GM19324 (cell line): Measurements from ENCODE around the gene KCTD21.
"Not testable (repeated sequence)": the region's sequence is repeated elsewhere in the genome, so short reads cannot be mapped to it uniquely, and the experiment has no call there.

ENCODE experiments used
- ATAC-seq: cut with Tn5 transposase; IDR thresholded peaks from one replicate; pipeline ENCODE4 v1.9.1; 2021; ENCODE audit warnings: mild to moderate bottlenecking, moderate library complexity; ENCODE audit not compliant: unreplicated experiment, low FRiP score

Gene KCTD21

GRCh38 chr11:78188286-78189173 is at the start of gene KCTD21, which contains the start of gene USP35:
TSS of gene KCTD21 (minus strand) at chr11:78188626. CDS start at chr11:78174554, 14,072 bp downstream.
TSS of gene USP35 (plus strand) at chr11:78188919. CDS start at chr11:78196246, 7,327 bp downstream.
- ATAC-seq: peak; percentile 96

GRCh38 chr11:78237293-78238046 is 49.0 kb upstream of the KCTD21 start:
- no peak for ATAC-seq

GRCh38 chr11:78234006-78234405 is 45.6 kb upstream of the KCTD21 start:
- no peak for ATAC-seq

- not testable (repeated sequence) for ATAC-seq
These were observed 44.6 kb upstream of the KCTD21 start for GRCh38 chr11:78233046-78233445.

GRCh38 chr11:78231962-78232501 is 43.6 kb upstream of the KCTD21 start:
- ATAC-seq: no peak

- ATAC-seq: no peak
These were observed 41.9 kb upstream of the KCTD21 start for GRCh38 chr11:78230161-78230877.

GRCh38 chr11:78229106-78229505 is 40.7 kb upstream of the KCTD21 start:
- no peak for ATAC-seq

GRCh38 chr11:78228467-78228866 is 40.0 kb upstream of the KCTD21 start:
- no peak for ATAC-seq

- ATAC-seq: no peak
These were observed 39.5 kb upstream of the KCTD21 start for GRCh38 chr11:78227921-78228320.

GRCh38 chr11:78226684-78227680 is 38.6 kb upstream of the KCTD21 start:
- no peak for ATAC-seq

GRCh38 chr11:78224906-78225420 is 36.5 kb upstream of the KCTD21 start:
- ATAC-seq: no peak

GRCh38 chr11:78224506-78224905 is 36.1 kb upstream of the KCTD21 start:
- no peak for ATAC-seq

- peak; percentile 71 for ATAC-seq
These were observed 35.0 kb upstream of the KCTD21 start for GRCh38 chr11:78223320-78223954.

- not testable (repeated sequence) for ATAC-seq
These were observed 34.3 kb upstream of the KCTD21 start for GRCh38 chr11:78222726-78223125.

GRCh38 chr11:78221396-78222315 is 33.2 kb upstream of the KCTD21 start:
- ATAC-seq: no peak

- no peak for ATAC-seq
These were observed 32.1 kb upstream of the KCTD21 start for GRCh38 chr11:78220218-78221157.
